T-helper 2 cell treated with Interferon-gamma antibody and Interleukin-4, amounts not matched to agents 5 μg/mL and 100 μg/mL, for 36 hours (primary cell): ENCODE results near the gene C10orf90.

Source experiments
- DNase-seq: peaks from one replicate; pipeline ENCODE4 v3.0.0; 2021; ENCODE audit warnings: low spot score
- H3K27ac Mint-ChIP-seq: one replicate; pipeline ENCODE4 v1.8.0; 2021; ENCODE audit warnings: mild to moderate bottlenecking, mixed read lengths
- H3K27me3 Mint-ChIP-seq: one replicate; pipeline ENCODE4 v1.8.0; 2021; ENCODE audit warnings: low read depth, mixed read lengths
- H3K36me3 Mint-ChIP-seq: one replicate; pipeline ENCODE4 v1.8.0; 2021; ENCODE audit warnings: low read depth, mixed read lengths
- H3K4me1 Mint-ChIP-seq: one replicate; pipeline ENCODE4 v1.8.0; 2021; ENCODE audit warnings: low read depth, mixed read lengths
- H3K4me3 Mint-ChIP-seq: one replicate; pipeline ENCODE4 v1.8.0; 2022; ENCODE audit warnings: mild to moderate bottlenecking, moderate library complexity, mixed read lengths
- H3K9me3 Mint-ChIP-seq: one replicate; pipeline ENCODE4 v1.8.0; 2021; ENCODE audit warnings: mixed read lengths

C10orf90 gene

DNA sequence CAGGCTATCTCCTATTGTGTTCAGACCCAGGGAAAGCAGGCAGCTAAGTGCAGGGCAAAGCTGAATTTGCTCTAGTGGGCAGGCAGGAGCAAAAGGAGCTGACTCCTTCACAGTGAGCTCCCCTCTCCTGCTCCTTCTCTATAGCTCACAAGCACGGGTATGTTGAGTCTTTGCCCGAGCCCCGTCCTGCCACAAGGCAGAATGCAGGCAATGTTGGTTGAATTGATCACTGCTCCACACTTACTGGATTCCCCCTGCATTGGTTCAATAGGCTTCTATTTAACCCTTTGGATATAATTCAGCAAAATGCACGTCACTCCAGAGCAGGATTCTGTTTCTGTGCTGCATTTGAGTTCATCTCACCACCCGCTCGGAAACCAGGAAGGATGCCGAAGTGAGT, 16.2 kb upstream of the C10orf90 start:
- Mint-ChIP-seq H3K9me3 (peaks cover 5% of the 10 kb centered on the region), H3K36me3 (no peaks in the 10 kb centered on the region), H3K27me3 (no peaks in the 10 kb centered on the region), H3K4me3 (no peak overlapping the region), H3K4me1 (no peaks in the 10 kb centered on the region), H3K27ac (no peak overlapping the region)
- DNase-seq, result no peak

DNA sequence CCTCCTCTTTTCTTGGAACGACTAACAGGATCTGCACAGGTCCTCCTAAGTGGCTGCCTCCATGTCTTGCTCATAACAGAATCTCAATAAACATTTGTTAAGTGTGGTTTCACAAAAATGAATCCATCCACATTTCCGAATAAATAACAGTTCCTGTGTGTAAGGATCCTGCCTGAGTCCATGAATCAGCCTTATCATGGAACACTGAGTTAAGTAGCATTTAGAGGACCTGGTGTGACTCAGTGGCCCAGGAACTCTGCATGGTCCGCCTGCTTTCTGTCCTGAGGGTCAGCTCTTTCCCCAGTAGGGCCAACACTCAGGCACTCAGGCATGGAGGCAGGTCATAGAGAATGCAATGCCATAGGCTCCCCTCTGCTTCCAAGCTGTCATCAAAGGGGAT, 15.8 kb upstream of the C10orf90 start:
- H3K27me3 Mint-ChIP-seq, result no peaks in the 10 kb centered on the region
- H3K4me3 Mint-ChIP-seq, result no peak overlapping the region
- no peak overlapping the region for H3K27ac Mint-ChIP-seq
- H3K36me3 Mint-ChIP-seq, result no peaks in the 10 kb centered on the region
- no peaks in the 10 kb centered on the region for H3K4me1 Mint-ChIP-seq
- no peak for DNase-seq
- H3K9me3 Mint-ChIP-seq, result peaks cover 5% of the 10 kb centered on the region

DNA sequence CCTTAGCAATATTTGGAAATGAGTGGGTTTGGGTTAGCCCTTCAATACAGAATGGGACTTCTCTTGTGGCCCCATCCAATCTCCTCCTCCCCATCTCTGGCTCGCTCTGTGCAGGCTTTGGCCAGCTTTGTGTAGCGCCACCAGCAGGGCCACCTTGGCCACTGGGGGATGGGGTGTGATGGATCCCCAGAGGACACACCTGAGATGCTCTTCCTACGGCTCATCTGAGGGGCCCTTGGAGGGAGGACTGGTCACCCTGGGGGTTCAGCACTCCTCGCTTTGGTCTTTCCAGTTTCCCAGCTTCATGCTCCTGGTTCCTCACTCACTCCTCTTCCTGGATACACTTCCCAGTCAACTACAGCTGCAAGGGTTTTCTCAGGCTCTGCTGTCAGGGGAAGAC, 15.3 kb upstream of the C10orf90 start:
- no peaks in the 10 kb centered on the region for H3K36me3 Mint-ChIP-seq
- no peak overlapping the region for H3K27ac Mint-ChIP-seq
- no peak for DNase-seq
- H3K4me3 Mint-ChIP-seq, result no peak overlapping the region
- H3K27me3 Mint-ChIP-seq, result no peaks in the 10 kb centered on the region
- H3K4me1 Mint-ChIP-seq, result no peaks in the 10 kb centered on the region
- peaks cover 5% of the 10 kb centered on the region for H3K9me3 Mint-ChIP-seq

DNA sequence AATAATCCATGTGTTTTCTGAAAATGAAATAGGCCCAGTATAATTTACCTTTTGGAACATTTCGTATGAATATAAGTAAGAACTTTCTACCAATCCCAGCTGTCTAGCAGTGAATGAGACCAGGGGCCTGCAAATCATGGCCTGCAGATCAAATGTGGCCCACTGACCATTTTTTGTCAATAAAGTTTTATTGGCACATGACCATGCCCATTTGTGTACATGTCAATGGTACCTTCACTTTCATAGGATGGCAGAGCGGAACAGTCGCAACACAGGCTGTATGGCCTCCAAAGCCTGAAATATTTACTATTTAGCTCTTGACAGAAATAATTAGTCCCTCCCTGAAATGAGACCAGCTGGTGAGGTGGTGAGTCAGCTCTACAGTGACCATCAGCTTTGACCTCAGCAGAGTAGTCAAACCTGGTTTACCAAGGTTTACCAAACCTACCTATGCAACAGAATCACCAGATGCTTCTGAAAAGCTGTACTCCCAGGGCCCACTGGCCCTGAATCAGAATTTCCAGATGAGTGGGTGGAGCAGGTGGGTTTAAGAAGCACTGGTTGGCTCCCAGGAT, 13.8 kb upstream of the C10orf90 start:
- Mint-ChIP-seq H3K4me1 (no peaks in the 10 kb centered on the region), H3K4me3 (no peak overlapping the region), H3K27me3 (no peaks in the 10 kb centered on the region), H3K36me3 (no peaks in the 10 kb centered on the region), H3K9me3 (peaks cover 5% of the 10 kb centered on the region), H3K27ac (no peak overlapping the region)
- DNase-seq, result no peak

DNA sequence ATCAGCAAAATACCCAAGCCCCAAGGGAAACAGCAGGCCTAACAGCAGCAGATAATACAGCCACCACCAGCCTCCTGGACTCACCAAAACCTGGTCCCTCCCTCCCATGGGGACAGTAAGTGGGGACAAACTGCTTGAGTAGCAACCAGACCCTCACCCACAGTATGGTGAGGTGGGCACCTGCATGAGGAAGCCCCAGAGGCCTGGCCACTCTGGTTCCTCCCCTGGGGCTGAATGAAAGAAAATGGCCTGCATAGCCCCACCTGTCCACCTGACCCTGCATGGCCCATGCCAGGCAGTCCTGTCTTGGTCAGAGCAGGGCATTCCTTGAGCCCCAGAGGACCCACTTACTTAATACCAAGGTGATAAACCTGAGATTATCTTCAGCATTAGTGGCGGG, 13.0 kb upstream of the C10orf90 start:
- no peaks in the 10 kb centered on the region for H3K27me3 Mint-ChIP-seq

DNA sequence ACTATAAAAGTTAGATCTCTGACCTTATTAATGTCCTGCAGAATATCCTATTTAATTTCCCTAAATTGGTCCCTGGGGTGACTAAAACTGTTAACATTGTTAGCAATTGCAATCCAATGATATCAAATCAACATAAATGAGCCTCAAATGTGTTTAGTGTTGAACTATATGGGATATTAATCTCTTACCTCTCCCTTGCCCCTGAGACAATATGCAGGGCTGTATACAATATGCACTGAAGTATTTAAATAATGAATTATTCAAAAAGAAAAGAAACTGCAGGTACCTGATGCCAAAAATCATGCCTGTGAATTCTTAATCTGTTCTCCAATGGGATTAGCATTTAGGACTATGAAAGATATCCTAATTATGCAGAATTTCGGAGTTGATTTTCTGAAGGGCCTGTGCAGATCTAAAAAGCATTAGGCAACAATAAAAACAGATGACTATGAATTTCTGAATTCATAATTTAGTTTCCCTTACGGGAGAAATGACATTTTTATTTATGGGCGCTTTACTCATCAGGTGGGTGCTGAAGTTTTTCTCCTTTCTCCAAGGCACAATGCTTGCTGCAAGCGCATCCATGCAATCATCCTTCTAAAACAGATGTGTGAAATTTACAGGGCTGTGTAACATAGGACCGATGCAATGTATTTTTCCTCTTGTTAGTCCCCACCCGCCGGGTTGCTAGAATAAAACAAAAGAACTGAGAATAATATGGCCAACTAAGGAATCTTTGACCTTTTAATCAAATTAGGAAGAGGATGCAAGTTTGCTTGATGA, 5.4 kb upstream of the C10orf90 start:
- no peak for DNase-seq
- no peaks in the 10 kb centered on the region for H3K27me3 Mint-ChIP-seq
- H3K27ac Mint-ChIP-seq, result no peak overlapping the region
- no peaks in the 10 kb centered on the region for H3K36me3 Mint-ChIP-seq
- H3K4me3 Mint-ChIP-seq, result no peak overlapping the region
- peaks cover 11% of the 10 kb centered on the region for H3K9me3 Mint-ChIP-seq
- H3K4me1 Mint-ChIP-seq, result no peaks in the 10 kb centered on the region

More for the DNA sequence above, 13.0 kb upstream of the C10orf90 start:
- Mint-ChIP-seq H3K4me1 (no peaks in the 10 kb centered on the region), H3K36me3 (no peaks in the 10 kb centered on the region), H3K9me3 (peaks cover 5% of the 10 kb centered on the region), H3K27ac (no peak overlapping the region), H3K4me3 (no peak overlapping the region)
- DNase-seq, result no peak

DNA sequence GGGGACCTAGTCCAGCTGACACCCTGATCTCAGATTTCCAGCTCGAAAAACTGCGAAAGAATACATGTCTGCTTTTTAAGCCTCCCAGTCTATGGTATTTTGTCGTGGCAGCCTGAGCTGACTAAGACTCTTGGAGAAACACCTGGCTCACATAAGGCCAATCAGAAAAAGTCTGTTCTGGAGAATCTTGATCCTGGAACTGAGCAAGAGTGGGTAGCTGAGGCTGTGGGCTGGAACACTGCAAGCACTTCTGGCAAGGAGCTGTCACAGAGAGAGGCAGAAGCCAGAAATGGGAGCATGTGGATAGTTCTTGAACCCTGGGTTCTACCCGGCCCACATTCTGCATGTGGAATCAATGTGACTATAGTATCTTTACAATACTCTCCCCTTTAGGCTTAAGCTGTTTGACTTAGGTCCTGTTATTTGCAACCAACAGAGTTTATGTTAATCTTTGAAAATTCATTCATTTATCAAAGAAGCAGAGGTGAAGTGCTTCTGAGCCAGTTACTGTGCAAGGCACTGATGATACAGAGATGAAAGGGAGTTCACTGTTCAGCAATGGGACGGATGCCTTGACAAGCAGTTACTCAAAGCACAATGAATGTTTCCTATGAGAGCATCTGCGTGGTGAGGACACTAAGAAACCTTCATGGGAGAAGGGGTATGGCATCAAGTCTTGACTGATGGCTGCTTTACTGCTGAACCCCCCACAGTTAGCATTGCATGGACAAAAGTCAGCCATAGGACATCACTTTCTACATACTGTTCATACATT, 4.4 kb upstream of the C10orf90 start:
- no peaks in the 10 kb centered on the region for H3K27me3 Mint-ChIP-seq
- no peak overlapping the region for H3K27ac Mint-ChIP-seq
- no peak overlapping the region for H3K4me3 Mint-ChIP-seq
- peaks cover 13% of the 10 kb centered on the region for H3K9me3 Mint-ChIP-seq
- no peaks in the 10 kb centered on the region for H3K4me1 Mint-ChIP-seq
- no peaks in the 10 kb centered on the region for H3K36me3 Mint-ChIP-seq
- DNase-seq, result no peak

DNA sequence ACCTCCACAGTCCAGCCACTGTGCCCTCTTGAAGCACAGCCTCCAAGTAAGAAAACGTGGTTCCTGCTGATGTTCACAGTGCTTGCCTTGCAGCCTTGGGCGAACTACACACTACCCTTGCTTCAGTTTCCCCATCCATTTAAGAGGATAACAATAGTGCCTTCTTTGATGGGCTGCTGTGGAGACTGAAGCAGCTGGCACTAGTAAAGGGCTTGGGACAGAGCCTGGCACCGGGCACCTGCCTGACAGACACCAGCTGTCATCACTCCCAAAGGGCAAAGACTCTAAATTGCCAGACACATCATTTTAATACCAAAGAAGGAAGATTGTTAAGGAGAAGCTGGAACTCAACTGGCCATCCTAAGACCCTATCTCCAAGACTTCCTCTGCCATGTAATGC, 3.1 kb upstream of the C10orf90 start:
- Mint-ChIP-seq H3K4me1 (no peaks in the 10 kb centered on the region), H3K27ac (no peak overlapping the region), H3K4me3 (no peak overlapping the region), H3K36me3 (no peaks in the 10 kb centered on the region), H3K27me3 (no peaks in the 10 kb centered on the region), H3K9me3 (peaks cover 13% of the 10 kb centered on the region)
- no peak for DNase-seq

DNA sequence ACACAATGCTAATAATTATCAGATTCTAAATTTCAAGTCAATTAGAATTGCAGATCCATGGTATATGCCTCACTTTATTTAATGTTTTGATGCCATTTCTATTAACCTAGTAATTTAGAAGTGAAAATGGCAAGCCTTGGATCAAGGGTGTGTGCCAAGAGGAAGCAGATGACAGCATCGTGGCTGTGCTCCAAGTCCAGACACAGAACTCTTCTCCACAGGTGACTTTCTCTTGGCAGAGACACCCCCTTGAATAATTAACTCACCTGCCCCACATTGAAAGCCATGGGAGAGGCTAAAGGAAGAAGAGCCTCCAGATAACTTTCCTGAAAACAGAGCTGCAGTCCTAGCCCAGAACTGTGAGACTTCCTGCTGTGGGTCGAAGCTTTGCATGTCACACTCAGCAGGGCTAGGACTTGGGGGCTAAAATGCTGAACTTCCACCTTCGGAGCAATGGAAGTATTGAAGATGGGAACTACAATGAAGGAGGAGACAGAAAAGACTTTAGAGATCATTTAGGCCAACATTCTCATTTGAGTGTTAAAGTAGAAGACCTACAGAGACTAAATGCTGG, 996 bp upstream of the C10orf90 start:
- no peak for DNase-seq
- Mint-ChIP-seq H3K36me3 (no peaks in the 10 kb centered on the region), H3K27me3 (no peaks in the 10 kb centered on the region), H3K9me3 (peaks cover 13% of the 10 kb centered on the region), H3K27ac (no peak overlapping the region), H3K4me1 (no peaks in the 10 kb centered on the region), H3K4me3 (no peak overlapping the region)

DNA sequence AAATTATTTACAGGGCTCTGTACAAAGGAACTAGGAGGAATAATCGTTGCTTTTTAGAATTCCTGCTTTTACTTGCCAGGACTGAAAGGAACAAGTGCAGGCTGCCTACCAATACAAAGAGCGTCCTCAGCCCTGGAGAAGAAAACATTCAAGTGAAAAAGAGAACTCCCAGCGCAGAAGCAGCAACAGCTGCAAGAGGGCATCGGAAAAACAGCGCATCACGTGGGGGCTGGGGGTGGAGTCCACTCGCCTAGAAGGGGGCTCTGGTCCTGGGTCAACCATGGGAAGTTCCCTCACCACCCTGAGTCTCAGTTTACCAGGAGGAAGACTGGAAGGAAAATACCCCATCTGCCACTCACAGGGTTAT, 385 bp upstream of the C10orf90 start:
- H3K4me1 Mint-ChIP-seq, result no peaks in the 10 kb centered on the region
- H3K4me3 Mint-ChIP-seq, result no peak overlapping the region
- no peak for DNase-seq
- H3K9me3 Mint-ChIP-seq, result peaks cover 13% of the 10 kb centered on the region
- H3K27me3 Mint-ChIP-seq, result no peaks in the 10 kb centered on the region
- H3K27ac Mint-ChIP-seq, result no peak overlapping the region
- H3K36me3 Mint-ChIP-seq, result no peaks in the 10 kb centered on the region

DNA sequence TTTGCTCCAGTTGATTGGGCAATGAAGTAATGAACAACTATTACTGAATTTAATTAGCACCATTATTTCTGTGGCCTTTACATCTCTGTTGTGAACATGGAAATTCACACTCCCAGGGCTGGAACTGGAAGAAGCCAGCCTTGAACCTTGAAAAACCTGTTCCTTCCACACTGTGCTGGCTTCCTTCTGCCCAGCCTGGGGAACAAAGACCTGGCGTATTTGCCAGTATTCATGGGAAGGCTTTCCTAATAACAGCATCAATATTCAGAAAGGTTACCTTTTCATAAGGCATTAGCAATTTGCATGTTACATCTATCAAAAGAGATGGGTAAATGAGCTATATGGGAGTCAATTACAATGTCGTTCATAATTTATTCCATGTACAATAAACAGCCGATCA, 1.3 kb downstream of the C10orf90 start:
- Mint-ChIP-seq H3K27ac (no peak overlapping the region), H3K4me3 (no peak overlapping the region), H3K9me3 (peaks cover 13% of the 10 kb centered on the region), H3K27me3 (no peaks in the 10 kb centered on the region), H3K36me3 (no peaks in the 10 kb centered on the region), H3K4me1 (no peaks in the 10 kb centered on the region)
- no peak for DNase-seq

DNA sequence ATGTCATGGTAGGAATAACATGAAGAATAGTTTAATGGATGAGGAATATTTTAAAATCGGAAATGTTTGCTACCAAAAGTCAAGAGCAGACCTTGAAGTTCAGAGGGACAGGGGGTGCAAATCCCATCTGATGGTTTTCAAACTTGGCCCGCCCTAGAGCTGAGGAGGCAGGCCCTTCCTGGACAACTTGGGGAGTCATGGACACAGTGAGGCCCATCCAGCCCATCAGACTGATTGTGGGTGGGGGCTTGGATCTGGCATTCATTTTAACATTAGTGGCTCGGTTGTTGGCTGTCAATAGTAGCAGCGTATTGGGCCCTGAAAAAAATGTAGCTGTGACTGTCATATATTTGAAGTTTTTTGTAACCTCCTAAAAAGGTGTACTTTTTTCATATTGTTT, 2.0 kb downstream of the C10orf90 start:
- Mint-ChIP-seq H3K9me3 (peaks cover 13% of the 10 kb centered on the region), H3K36me3 (no peaks in the 10 kb centered on the region), H3K4me1 (peaks cover under 1% of the 10 kb centered on the region), H3K4me3 (no peak overlapping the region), H3K27me3 (no peaks in the 10 kb centered on the region), H3K27ac (no peak overlapping the region)
- no peak for DNase-seq

DNA sequence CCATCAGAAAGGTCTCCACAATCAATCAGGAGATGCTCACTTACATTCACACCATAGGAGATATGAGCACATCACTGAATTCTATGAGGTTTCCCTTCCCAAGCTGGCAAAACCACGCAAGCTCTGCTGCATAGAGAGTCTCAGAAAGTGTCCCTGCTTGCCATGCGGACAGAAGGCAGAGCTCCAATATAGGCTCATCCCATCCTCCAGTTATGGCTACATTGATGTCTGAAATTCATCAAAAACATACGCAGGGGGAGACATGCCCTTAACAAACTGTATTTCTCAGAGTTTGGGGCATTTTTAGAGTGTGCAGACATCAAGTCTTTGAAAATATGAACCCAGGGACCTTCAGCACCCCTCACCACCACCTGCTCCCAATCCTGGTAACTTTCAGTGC, 2.9 kb downstream of the C10orf90 start:
- no peak for DNase-seq
- Mint-ChIP-seq H3K27ac (no peak overlapping the region), H3K4me3 (no peak overlapping the region), H3K27me3 (no peaks in the 10 kb centered on the region), H3K4me1 (peaks cover 2% of the 10 kb centered on the region), H3K36me3 (no peaks in the 10 kb centered on the region), H3K9me3 (peaks cover 13% of the 10 kb centered on the region)

DNA sequence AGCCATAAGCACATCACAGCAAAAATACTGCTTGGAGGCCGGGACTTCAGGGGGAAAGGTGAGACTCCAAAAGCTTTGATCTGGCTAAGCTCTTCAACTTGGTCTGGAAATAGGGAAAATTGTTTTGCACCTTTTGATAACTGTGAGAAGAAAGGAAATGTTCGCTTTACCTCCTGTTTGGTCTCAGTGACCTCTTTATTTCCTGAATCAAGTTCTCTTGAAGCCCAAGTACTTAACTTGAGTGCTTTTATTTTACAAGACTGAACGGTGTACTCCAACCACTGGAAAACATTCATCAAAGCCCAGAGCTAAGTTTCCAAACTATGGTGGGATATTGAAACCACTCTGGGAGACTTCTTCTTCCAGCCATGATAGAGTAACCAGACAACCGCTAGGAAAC, 5.3 kb downstream of the C10orf90 start:
- no peak overlapping the region for H3K4me3 Mint-ChIP-seq
- peaks cover 2% of the 10 kb centered on the region for H3K4me1 Mint-ChIP-seq

More for the DNA sequence above, 5.3 kb downstream of the C10orf90 start:
- DNase-seq, result no peak
- Mint-ChIP-seq H3K9me3 (no peaks in the 10 kb centered on the region), H3K27me3 (no peaks in the 10 kb centered on the region), H3K36me3 (no peaks in the 10 kb centered on the region), H3K27ac (no peak overlapping the region)
